K562 (cell line): ENCODE results near the gene CALCOCO2. TPM values are rescaled to one million over a fixed set of nuclear protein-coding genes. Genes with fewer than 3 reads are reported as not detected.

Experiments
- ATAC-seq: fragments of 200-7000 bp; cut with Tn5 transposase; 3 replicates; pipeline ENCODE4 v1.9.1; 2020; ENCODE audit warnings: moderate library complexity
- BruUV-seq: library from RNA; stranded (reverse); fragments of 400-500 nt; replicated peaks from 2 replicates; lab custom pipeline; 2021; lab: Mats Ljungman, UMichigan
- CTCF ChIA-PET: fragments of 300-600 bp; formaldehyde crosslinking; extraction: SDS; loops from one replicate; lab custom pipeline; 2021; ENCODE audit warnings: low intra/inter-chr PET ratio; lab: Yijun Ruan, JAX
- POLR2A ChIA-PET: fragments of 300-600, 350-650 bp; sonication (Branson Sonifier 250); formaldehyde crosslinking; extraction: SDS; loops from one replicate; lab custom pipeline; 2021; ENCODE audit warnings: antibody characterized with exemption, inconsistent platforms; lab: Yijun Ruan, JAX
- DNase-seq, 4 experiments: peaks; one replicate each; pipeline versions ENCODE4 v3.0.0 to v3.0.0-alpha.2; 2011 to 2018; ENCODE audit warnings: low spot score in 3 of 4, mixed read lengths in 3 of 4; ENCODE audit errors: extremely low read depth in 1 of 4
- FAIRE-seq: peaks from 2 replicates; lab custom pipeline; 2011; peaks lifted over from hg19 to GRCh38; lab: Jason Lieb, UNC
- H2AFZ ChIP-seq: 2 replicates; pipeline ENCODE4 v1.6.0; 2011; ENCODE audit warnings: low read depth, low read length, control low read depth, inconsistent platforms
- H3K27ac ChIP-seq: fragments of 200-600 bp; 3 replicates; pipeline ENCODE4 v1.8.0; 2011; ENCODE audit warnings: low read depth, mild to moderate bottlenecking, control low read depth, inconsistent platforms, low read length, moderate library complexity, mixed read lengths; ENCODE audit errors: extremely low read depth
- H3K27me3 ChIP-seq, 2 experiments: fragments of 300-600 bp in 1 of 2; 2 replicates in 1 of 2; 3 replicates in 1 of 2; pipeline versions ENCODE4 v1.6.0 to v1.8.0; 2011; ENCODE audit warnings: inconsistent platforms in 2 of 2, low read length in 2 of 2, mild to moderate bottlenecking in 1 of 2, mixed read lengths in 1 of 2, moderate library complexity in 1 of 2; ENCODE audit not compliant: control insufficient read depth in 2 of 2, insufficient read depth in 2 of 2
- H3K36me3 ChIP-seq: fragments of 300-600 bp; 3 replicates; pipeline ENCODE4 v1.8.0; 2011; ENCODE audit warnings: mild to moderate bottlenecking, low read length, inconsistent platforms; ENCODE audit not compliant: control insufficient read depth, insufficient read depth
- H3K4me1 ChIP-seq, 2 experiments: fragments of 200-600 bp in 1 of 2; replicated peaks in 1 of 2; 2 replicates in 1 of 2; 3 replicates in 1 of 2; pipeline versions ENCODE4 v1.5.1 to v1.8.0; 2011; ENCODE audit warnings: inconsistent platforms in 2 of 2, low read length in 2 of 2, mild to moderate bottlenecking in 1 of 2, mixed read lengths in 1 of 2, moderate library complexity in 1 of 2; ENCODE audit not compliant: control insufficient read depth in 2 of 2, insufficient read depth in 2 of 2
- H3K4me2 ChIP-seq: 2 replicates; pipeline ENCODE4 v1.6.1; 2011; ENCODE audit warnings: low read length, control low read depth, inconsistent platforms, mixed read lengths; ENCODE audit not compliant: insufficient read depth
- H3K4me3 ChIP-seq: fragments of 200-600 bp; sonication (generic), shearing (Covaris generic); 2 replicates; pipeline ENCODE4 v1.5.1; 2016; ENCODE audit warnings: control low read depth, inconsistent platforms
- H3K79me2 ChIP-seq: fragments of 200-600 bp; 3 replicates; pipeline ENCODE4 v1.8.0; 2011; ENCODE audit warnings: low read length, inconsistent platforms; ENCODE audit not compliant: control insufficient read depth, insufficient read depth
- H3K9ac ChIP-seq, 2 experiments: 2 replicates each; pipeline versions ENCODE4 v1.6.0 to v1.6.1; 2011; ENCODE audit warnings: low read depth in 2 of 2, low read length in 2 of 2, control low read depth in 1 of 2, inconsistent platforms in 1 of 2, mild to moderate bottlenecking in 1 of 2, mixed read lengths in 1 of 2; ENCODE audit not compliant: insufficient read depth in 1 of 2
- H3K9me1 ChIP-seq: one replicate; pipeline ENCODE4 v1.6.0; 2011; ENCODE audit warnings: inconsistent platforms, mild to moderate bottlenecking, low read length, moderate library complexity; ENCODE audit not compliant: control insufficient read depth, insufficient read depth
- H3K9me3 ChIP-seq: replicated peaks from 2 replicates; pipeline ENCODE4 v1.5.1; 2011; ENCODE audit warnings: low read depth, low read length, inconsistent platforms; ENCODE audit not compliant: control insufficient read depth, insufficient read depth
- H4K20me1 ChIP-seq: replicated peaks from 2 replicates; pipeline ENCODE4 v1.6.1; 2011; ENCODE audit warnings: low read length, inconsistent platforms, mixed read lengths; ENCODE audit not compliant: control insufficient read depth, insufficient read depth
- DNMT1 ChIP-seq: fragments of 450-650 bp; IDR thresholded peaks from 2 replicates; pipeline ENCODE4 v1.6.1; 2016; ENCODE audit warnings: antibody characterized with exemption, mild to moderate bottlenecking
- DPF2 ChIP-seq: fragments of 450-650 bp; IDR thresholded peaks from 2 replicates; pipeline ENCODE4 v1.6.1; 2016
- HMGXB4 ChIP-seq: sonication (generic); formaldehyde crosslinking; IDR thresholded peaks from 2 replicates; pipeline ENCODE4 v1.8.1; 2023; ENCODE audit warnings: mild to moderate bottlenecking, missing genetic modification reagents
- POLR2AphosphoS2 ChIP-seq: IDR thresholded peaks from 2 replicates; pipeline ENCODE4 v1.6.1; 2012; ENCODE audit warnings: low read length, improper control_type of control experiment
- RBM34 ChIP-seq: fragments of 200-400 bp; formaldehyde crosslinking; IDR thresholded peaks from 2 replicates; pipeline ENCODE4 v1.6.1; 2018; ENCODE audit warnings: low read length, borderline replicate concordance; ENCODE audit not compliant: insufficient read depth
- SUPT5H ChIP-seq: fragments of 450-650 bp; IDR thresholded peaks from 2 replicates; pipeline ENCODE4 v1.6.1; 2016
- TOE1 ChIP-seq, 2 experiments: fragments of 450-650 bp in 1 of 2; sonication (generic) in 1 of 2; formaldehyde crosslinking in 1 of 2; IDR thresholded peaks; 2 replicates each; pipeline versions ENCODE4 v1.7.1 to v1.8.0; 2016 to 2022; ENCODE audit warnings: borderline replicate concordance in 2 of 2, mild to moderate bottlenecking in 2 of 2, antibody characterized with exemption in 1 of 2, inconsistent platforms in 1 of 2, low read depth in 1 of 2, missing genetic modification reagents in 1 of 2, moderate library complexity in 1 of 2
- ZNF282 ChIP-seq: sonication (generic); formaldehyde crosslinking; IDR thresholded peaks from 2 replicates; pipeline ENCODE4 v1.8.1; 2023; ENCODE audit warnings: missing genetic modification reagents
- ZZZ3 ChIP-seq: fragments of 450-650 bp; IDR thresholded peaks from 2 replicates; pipeline ENCODE4 v1.6.1; 2016; ENCODE audit warnings: antibody characterized with exemption, mild to moderate bottlenecking, moderate library complexity
- WGBS: fragments of 100-300 bp; shearing (Covaris generic); methylation state at CpG from one replicate; pipeline ENCODE4 v1.1.6; 2016; ENCODE audit warnings: low coverage, mixed read lengths; ENCODE audit not compliant: insufficient coverage; ENCODE audit errors: missing lambda C conversion rate; 5-methylcytosine and 5-hydroxymethylcytosine counted together
- in situ Hi-C: fragments of 300-500 bp; cut with MboI; formaldehyde crosslinking; loops from 4 replicates; pipeline ENCODE4 v1.15.0; 2018; ENCODE audit warnings: inconsistent platforms, mixed read lengths
- intact Hi-C: fragments of 100-400 bp; cut with micrococcal nuclease; formaldehyde crosslinking; loops from 2 replicates; pipeline ENCODE4 v1.14.2; 2022
- polyA plus RNA-seq, 8 experiments: library from polyadenylated mRNA; depleted of rRNA in 4 of 8; stranded (reverse) in 5 of 8; unstranded in 3 of 8; fragments of >200 nt; fragmentation: Nextera tagmentation in 2 of 8; fragmentation: Illumina TruSeq in 1 of 8; extraction: Ambion mirVana in 2 of 8; extraction: Trizol in 1 of 8; gene quantifications; 2 replicates each; pipeline versions ENCODE4 v1.2.1 to v1.2.3, GENCODE V29; 2011 to 2014; ENCODE audit warnings: inconsistent platforms in 1 of 8, missing spikeins in 1 of 8
- total RNA-seq, 7 experiments: library from RNA; depleted of rRNA in 6 of 7; stranded (reverse); fragments of >200 nt in 6 of 7; fragmentation: Illumina TruSeq in 2 of 7; extraction: Trizol in 2 of 7; gene quantifications; 2 replicates each; pipeline versions ENCODE4 v1.2.1 to v1.2.3, GENCODE V29; 2011 to 2021; ENCODE audit warnings: low replicate concordance in 1 of 7
- TF ChIP-seq, protein P1 (sequence below): sonication (generic); formaldehyde crosslinking; IDR thresholded peaks from 2 replicates; pipeline ENCODE4 v1.5.0; 2020; ENCODE audit warnings: missing genetic modification reagents
- TF ChIP-seq, protein P2 (sequence below): fragments of 250-450 bp; sonication (Bioruptor Pico); IDR thresholded peaks from 2 replicates; pipeline ENCODE4 v1.4.0; 2020; ENCODE audit warnings: mild to moderate bottlenecking

CALCOCO2 gene
- total and polyA plus RNA-seq, 9 of the 15 experiments (the other 6 are each of a cell fraction or from before 2014, with no cell fraction given) = 24.1 to 87.3 (median 67.5) TPM

- ATAC-seq (no peak), FAIRE-seq (no peak), DNase-seq (no peak)
- Histone ChIP-seq H3K36me3 (peaks cover 53% of the 10 kb centered on the region), H2AFZ (no peak overlapping the region), H3K4me3 (peak overlapping the region; percentile 88), H3K27ac (peak overlapping the region; percentile 91), H3K9ac (peak overlapping the region; percentile 53 to 61; a peak in 3 of 4 replicates), H3K9me1 (no peaks in the 10 kb centered on the region), H3K4me2 (peak overlapping the region; percentile 92), H3K79me2 (peaks cover 69% of the 10 kb centered on the region), H4K20me1 (peaks cover 6% of the 10 kb centered on the region; the same call in 1 of the 2 replicates), H3K9me3 (no peaks in the 10 kb centered on the region), H3K27me3 (no peaks in the 10 kb centered on the region), H3K4me1 (peaks cover 8 to 12% of the 10 kb centered on the region in 2 experiments; a peak in 4 of 5 replicates)
- intact Hi-C loops = loop anchor here (5.0 kb wide), 1 partner anchor 88 kb away; the partner anchor contains the start of gene IGF2BP1
- 21% methylated on average over 4 of the region's 4 CpGs for WGBS
- TSS peak; percentile 37 for BruUV-seq
- CTCF ChIA-PET = no interaction called here
- POLR2A ChIA-PET = interaction anchor here (0.7 to 1.6 kb wide), 3 partner anchors 13 to 1028 kb away, joined by 3 read pairs; no protein-coding TSS in a partner anchor
- in situ Hi-C loops = no loop called here
- TF ChIP-seq, protein P1, sequence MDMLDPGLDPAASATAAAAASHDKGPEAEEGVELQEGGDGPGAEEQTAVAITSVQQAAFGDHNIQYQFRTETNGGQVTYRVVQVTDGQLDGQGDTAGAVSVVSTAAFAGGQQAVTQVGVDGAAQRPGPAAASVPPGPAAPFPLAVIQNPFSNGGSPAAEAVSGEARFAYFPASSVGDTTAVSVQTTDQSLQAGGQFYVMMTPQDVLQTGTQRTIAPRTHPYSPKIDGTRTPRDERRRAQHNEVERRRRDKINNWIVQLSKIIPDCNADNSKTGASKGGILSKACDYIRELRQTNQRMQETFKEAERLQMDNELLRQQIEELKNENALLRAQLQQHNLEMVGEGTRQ = no peak
- no peak for TF ChIP-seq TOE1 (IDR thresholded peaks at IDR 0.05; ENCODE audit: borderline replicate concordance)
- no peak for TF ChIP-seq TOE1 (CRISPR knock-in tag; IDR thresholded peaks at IDR 0.05; ENCODE audit: borderline replicate concordance, low read depth)
- TF ChIP-seq ZZZ3 = no peak
- no peak for TF ChIP-seq POLR2AphosphoS2
- 0 out of 2 replicates have a peak, but pooled peaks have one; percentile 17 for TF ChIP-seq DPF2
- TF ChIP-seq, protein P2, sequence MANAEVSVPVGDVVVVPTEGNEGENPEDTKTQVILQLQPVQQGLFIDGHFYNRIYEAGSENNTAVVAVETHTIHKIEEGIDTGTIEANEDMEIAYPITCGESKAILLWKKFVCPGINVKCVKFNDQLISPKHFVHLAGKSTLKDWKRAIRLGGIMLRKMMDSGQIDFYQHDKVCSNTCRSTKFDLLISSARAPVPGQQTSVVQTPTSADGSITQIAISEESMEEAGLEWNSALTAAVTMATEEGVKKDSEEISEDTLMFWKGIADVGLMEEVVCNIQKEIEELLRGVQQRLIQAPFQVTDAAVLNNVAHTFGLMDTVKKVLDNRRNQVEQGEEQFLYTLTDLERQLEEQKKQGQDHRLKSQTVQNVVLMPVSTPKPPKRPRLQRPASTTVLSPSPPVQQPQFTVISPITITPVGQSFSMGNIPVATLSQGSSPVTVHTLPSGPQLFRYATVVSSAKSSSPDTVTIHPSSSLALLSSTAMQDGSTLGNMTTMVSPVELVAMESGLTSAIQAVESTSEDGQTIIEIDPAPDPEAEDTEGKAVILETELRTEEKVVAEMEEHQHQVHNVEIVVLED (CRISPR knock-in tag) = no peak
- TF ChIP-seq SUPT5H = peak; percentile 15; the same call in 1 of the 2 replicates
- no peak for TF ChIP-seq RBM34
- TF ChIP-seq HMGXB4 (CRISPR knock-in tag) = no peak
- TF ChIP-seq ZNF282 (CRISPR knock-in tag) = no peak
- TF ChIP-seq DNMT1 = no peak
Measured at GRCh38 chr17:48909783-48910182, 78.9 kb downstream of the CALCOCO2 start.
